ENCODE results near the gene SLC10A6. TPM values are rescaled to one million over a fixed set of nuclear protein-coding genes. Genes with fewer than 3 reads are reported as not detected.

SLC10A6 gene
- total and polyA plus RNA-seq, 2 donors, result 1.2 TPM; not detected in 1

GRCh38 chr4:86872135-86872534 lies 23.0 kb upstream of the SLC10A6 start:
- H3K4me1 ChIP-seq (ENCODE audit: insufficient read depth), result no peaks in the 10 kb centered on the region
- no peak overlapping the region for H3K27ac ChIP-seq (ENCODE audit: low read depth)
- no peaks in the 10 kb centered on the region for H3K36me3 ChIP-seq (ENCODE audit: insufficient read depth)
- no peak overlapping the region for H3K4me3 ChIP-seq (ENCODE audit: low read depth, low read length)
- WGBS, result 72% methylated on average over 4 of the region's 4 CpGs
- DNase-seq (ENCODE audit: extremely low spot score), result no peak

GRCh38 chr4:86870442-86871069 lies 21.4 kb upstream of the SLC10A6 start:
- 82% methylated on average over 9 of the region's 9 CpGs for WGBS
- Histone ChIP-seq H3K4me1 (ENCODE audit: insufficient read depth) (no peaks in the 10 kb centered on the region), H3K36me3 (ENCODE audit: insufficient read depth) (no peaks in the 10 kb centered on the region), H3K4me3 (ENCODE audit: low read depth, low read length) (no peak overlapping the region), H3K27ac (ENCODE audit: low read depth) (no peak overlapping the region)
- DNase-seq (ENCODE audit: extremely low spot score), result no peak

GRCh38 chr4:86857341-86858052 lies 8.3 kb upstream of the SLC10A6 start:
- H3K4me1 ChIP-seq (ENCODE audit: insufficient read depth), result no peaks in the 10 kb centered on the region
- WGBS, result 88% methylated on average over 8 of the region's 8 CpGs
- H3K36me3 ChIP-seq (ENCODE audit: insufficient read depth), result no peaks in the 10 kb centered on the region
- H3K4me3 ChIP-seq (ENCODE audit: low read depth, low read length), result no peak overlapping the region
- DNase-seq (ENCODE audit: extremely low spot score), result no peak
- no peak overlapping the region for H3K27ac ChIP-seq (ENCODE audit: low read depth)

GRCh38 chr4:86856896-86857295 lies 7.7 kb upstream of the SLC10A6 start:
- Histone ChIP-seq H3K4me1 (ENCODE audit: insufficient read depth) (no peaks in the 10 kb centered on the region), H3K27ac (ENCODE audit: low read depth) (no peak overlapping the region), H3K36me3 (ENCODE audit: insufficient read depth) (no peaks in the 10 kb centered on the region), H3K4me3 (ENCODE audit: low read depth, low read length) (no peak overlapping the region)
- WGBS, result 42% methylated on average over 1 of the region's 1 CpG
- no peak for DNase-seq (ENCODE audit: extremely low spot score)

GRCh38 chr4:86855572-86855971 lies 6.4 kb upstream of the SLC10A6 start:
- H3K4me1 ChIP-seq (ENCODE audit: insufficient read depth), result no peaks in the 10 kb centered on the region
- no peak overlapping the region for H3K4me3 ChIP-seq (ENCODE audit: low read depth, low read length)
- H3K27ac ChIP-seq (ENCODE audit: low read depth), result no peak overlapping the region
- no peaks in the 10 kb centered on the region for H3K36me3 ChIP-seq (ENCODE audit: insufficient read depth)
- WGBS, result 58% methylated on average over 2 of the region's 2 CpGs
- no peak for DNase-seq (ENCODE audit: extremely low spot score)

GRCh38 chr4:86853209-86853608 lies 4.0 kb upstream of the SLC10A6 start:
- no peak for DNase-seq (ENCODE audit: extremely low spot score)
- WGBS, result 74% methylated on average over 5 of the region's 5 CpGs
- Histone ChIP-seq H3K4me3 (ENCODE audit: low read depth, low read length) (no peak overlapping the region), H3K36me3 (ENCODE audit: insufficient read depth) (no peaks in the 10 kb centered on the region), H3K4me1 (ENCODE audit: insufficient read depth) (no peaks in the 10 kb centered on the region), H3K27ac (ENCODE audit: low read depth) (no peak overlapping the region)

GRCh38 chr4:86848136-86848535 lies 1.0 kb downstream of the SLC10A6 start:
- no peak overlapping the region for H3K27ac ChIP-seq (ENCODE audit: low read depth)
- WGBS, result 70% methylated on average over 7 of the region's 7 CpGs
- H3K4me3 ChIP-seq (ENCODE audit: low read depth, low read length), result no peak overlapping the region
- DNase-seq (ENCODE audit: extremely low spot score), result no peak
- no peaks in the 10 kb centered on the region for H3K4me1 ChIP-seq (ENCODE audit: insufficient read depth)
- no peaks in the 10 kb centered on the region for H3K36me3 ChIP-seq (ENCODE audit: insufficient read depth)

- Histone ChIP-seq H3K36me3 (ENCODE audit: insufficient read depth) (no peaks in the 10 kb centered on the region), H3K4me3 (ENCODE audit: low read depth, low read length) (no peak overlapping the region), H3K4me1 (ENCODE audit: insufficient read depth) (no peaks in the 10 kb centered on the region), H3K27ac (ENCODE audit: low read depth) (no peak overlapping the region)
- 75% methylated on average over 4 of the region's 4 CpGs for WGBS
- no peak for DNase-seq (ENCODE audit: extremely low spot score)
Measured at GRCh38 chr4:86847571-86847970, 1.6 kb downstream of the SLC10A6 start.

GRCh38 chr4:86846921-86847320 lies 2.3 kb downstream of the SLC10A6 start:
- no peak for DNase-seq (ENCODE audit: extremely low spot score)
- H3K4me1 ChIP-seq (ENCODE audit: insufficient read depth), result no peaks in the 10 kb centered on the region
- H3K4me3 ChIP-seq (ENCODE audit: low read depth, low read length), result no peak overlapping the region
- no peaks in the 10 kb centered on the region for H3K36me3 ChIP-seq (ENCODE audit: insufficient read depth)
- H3K27ac ChIP-seq (ENCODE audit: low read depth), result no peak overlapping the region

- no peak overlapping the region for H3K27ac ChIP-seq (ENCODE audit: low read depth)
- no peaks in the 10 kb centered on the region for H3K36me3 ChIP-seq (ENCODE audit: insufficient read depth)
- no peaks in the 10 kb centered on the region for H3K4me1 ChIP-seq (ENCODE audit: insufficient read depth)
- DNase-seq (ENCODE audit: extremely low spot score), result no peak
- H3K4me3 ChIP-seq (ENCODE audit: low read depth, low read length), result no peak overlapping the region
- 83% methylated on average over 5 of the region's 5 CpGs for WGBS
Measured at GRCh38 chr4:86845593-86845992, 3.6 kb downstream of the SLC10A6 start.

- 91% methylated on average over 1 of the region's 1 CpG for WGBS
- DNase-seq (ENCODE audit: extremely low spot score), result no peak
- Histone ChIP-seq H3K4me1 (ENCODE audit: insufficient read depth) (no peaks in the 10 kb centered on the region), H3K27ac (ENCODE audit: low read depth) (no peak overlapping the region), H3K4me3 (ENCODE audit: low read depth, low read length) (no peak overlapping the region), H3K36me3 (ENCODE audit: insufficient read depth) (no peaks in the 10 kb centered on the region)
Measured at GRCh38 chr4:86841309-86841708, 7.9 kb downstream of the SLC10A6 start.

GRCh38 chr4:86840858-86841257 lies 8.3 kb downstream of the SLC10A6 start:
- DNase-seq (ENCODE audit: extremely low spot score), result no peak
- Histone ChIP-seq H3K27ac (ENCODE audit: low read depth) (no peak overlapping the region), H3K4me1 (ENCODE audit: insufficient read depth) (no peaks in the 10 kb centered on the region), H3K36me3 (ENCODE audit: insufficient read depth) (no peaks in the 10 kb centered on the region), H3K4me3 (ENCODE audit: low read depth, low read length) (no peak overlapping the region)
- WGBS, result 93% methylated on average over 1 of the region's 1 CpG

GRCh38 chr4:86837691-86838503 lies 11.3 kb downstream of the SLC10A6 start:
- H3K4me1 ChIP-seq (ENCODE audit: insufficient read depth), result no peaks in the 10 kb centered on the region
- DNase-seq (ENCODE audit: extremely low spot score), result no peak
- H3K36me3 ChIP-seq (ENCODE audit: insufficient read depth), result no peaks in the 10 kb centered on the region
- 56% methylated on average over 5 of the region's 5 CpGs for WGBS
- H3K27ac ChIP-seq (ENCODE audit: low read depth), result no peak overlapping the region
- H3K4me3 ChIP-seq (ENCODE audit: low read depth, low read length), result no peak overlapping the region

GRCh38 chr4:86835677-86836076 lies 13.5 kb downstream of the SLC10A6 start:
- 93% methylated on average over 3 of the region's 3 CpGs for WGBS
- no peaks in the 10 kb centered on the region for H3K4me1 ChIP-seq (ENCODE audit: insufficient read depth)
- DNase-seq (ENCODE audit: extremely low spot score), result no peak
- no peaks in the 10 kb centered on the region for H3K36me3 ChIP-seq (ENCODE audit: insufficient read depth)
- H3K4me3 ChIP-seq (ENCODE audit: low read depth, low read length), result no peak overlapping the region
- H3K27ac ChIP-seq (ENCODE audit: low read depth), result no peak overlapping the region

All from urinary bladder (tissue), 4 donors.